ENCODE results near the gene COMT. TPM values are rescaled to one million over a fixed set of nuclear protein-coding genes. Genes with fewer than 3 reads are reported as not detected.
"Not testable (repeated sequence)": the region's sequence is repeated elsewhere in the genome, so short reads cannot be mapped to it uniquely, and the experiment has no call there.

Gene COMT
- total RNA-seq, 4 donors from 2014 or later, result 58.5 to 103 (median 85.3) TPM

DNA sequence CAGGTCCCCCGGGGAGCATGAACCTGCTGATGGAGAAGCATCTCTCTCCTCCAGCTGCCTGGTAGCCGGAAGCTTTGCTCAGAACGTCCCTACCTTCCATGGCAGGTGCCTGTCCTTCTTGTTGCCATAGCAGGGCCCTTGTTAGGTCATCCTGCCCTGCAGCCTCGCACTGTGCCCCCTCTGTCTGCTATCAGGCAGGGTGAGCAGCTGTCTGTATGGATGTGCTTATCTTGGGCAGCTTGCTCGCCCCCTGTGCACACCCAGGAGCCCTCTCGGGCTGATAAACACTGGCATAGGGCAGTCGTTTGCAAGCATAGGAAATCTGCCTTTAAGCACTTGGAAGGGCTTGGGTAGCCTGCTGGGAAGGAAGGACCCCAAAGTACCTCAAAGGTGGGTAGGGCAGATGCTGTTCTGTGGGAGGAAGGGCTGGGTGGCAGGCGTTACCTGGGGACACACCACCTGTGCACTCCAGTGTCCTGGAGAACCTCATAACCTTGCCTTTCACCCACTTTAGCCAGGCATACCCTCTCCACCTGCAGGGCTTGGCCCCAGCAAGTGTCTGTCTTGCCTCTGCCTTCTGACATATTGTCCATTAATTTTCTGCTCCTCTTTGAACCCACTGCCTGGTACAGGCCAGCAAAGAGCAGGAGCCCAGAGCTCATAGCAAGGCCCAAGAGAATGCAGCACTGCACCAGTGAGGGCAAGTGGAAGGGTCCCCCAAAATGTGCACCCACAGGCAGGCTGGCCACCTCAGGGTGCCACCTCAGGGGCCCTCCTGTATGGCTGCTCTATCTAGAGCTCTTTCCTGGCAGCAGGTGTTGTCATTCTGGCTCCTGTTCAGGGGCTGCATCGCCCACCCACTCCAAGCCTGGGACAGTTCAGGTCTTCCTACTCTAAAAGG, 8.0 kb upstream of the COMT start:
- no peak for TF ChIP-seq POLR2A (IDR thresholded peaks at IDR 0.05)
- no peak for TF ChIP-seq EP300 (IDR thresholded peaks at IDR 0.05; ENCODE audit: low read depth)
- TF ChIP-seq POLR2AphosphoS5 (IDR thresholded peaks at IDR 0.05), result no peak
- TF ChIP-seq CTCF (IDR thresholded peaks at IDR 0.05), result no peak
- DNase-seq, result no peak
- Histone ChIP-seq H3K4me3 (no peak overlapping the region), H3K9me3 (no peaks in the 10 kb centered on the region), H3K27ac (no peak overlapping the region), H3K36me3 (no peaks in the 10 kb centered on the region), H3K4me1 (peaks cover 0 to 8% (median 0%) of the 10 kb centered on the region in 4 donors), H3K27me3 (no peaks in the 10 kb centered on the region)
- in situ Hi-C loops (cut with MboI; ENCODE audit: low pct_ligation_motif_present in 1 of 4, low pct_unique_long_range_greater_than_20kb in 1 of 4, low sequenced_read_pairs in 3 of 4), result no loop called here
- intact Hi-C loops (cut with DNase I; ENCODE audit: low total_unique reads), result no loop called here
- 79% methylated on average over 9 of the region's 9 CpGs; no CpG with 5 or more reads in 1 of the 2 donors for WGBS, 2 donors (ENCODE audit: low coverage in 1 of 2)

- H3K27me3 ChIP-seq; in situ Hi-C loops (cut with MboI; ENCODE audit: low pct_ligation_motif_present in 1 of 4, low pct_unique_long_range_greater_than_20kb in 1 of 4, low sequenced_read_pairs in 3 of 4); intact Hi-C loops (cut with DNase I; ENCODE audit: low total_unique reads); H3K4me3 ChIP-seq; H3K9me3 ChIP-seq; DNase-seq; H3K36me3 ChIP-seq; H3K27ac ChIP-seq: not testable (repeated sequence)
- WGBS, 2 donors (ENCODE audit: low coverage in 1 of 2), result 92 to 93% methylated on average over 8 to 11 of the region's 11 CpGs
- H3K4me1 ChIP-seq, result peaks cover 0 to 11% (median 0%) of the 10 kb centered on the region in 4 donors
Observed at GRCh38 chr22:19935123-19935718, 6.4 kb upstream of the COMT start.

GRCh38 chr22:19936513-19936912, 5.1 kb upstream of the COMT start:
- H3K27ac ChIP-seq, result no peak overlapping the region
- H3K4me1 ChIP-seq, result peaks cover 7 to 20% (median 9%) of the 10 kb centered on the region in 4 donors
- H3K36me3 ChIP-seq, result no peaks in the 10 kb centered on the region
- no peaks in the 10 kb centered on the region for H3K9me3 ChIP-seq
- H3K4me3 ChIP-seq, result no peak overlapping the region
- in situ Hi-C loops (cut with MboI; ENCODE audit: low pct_ligation_motif_present in 1 of 4, low pct_unique_long_range_greater_than_20kb in 1 of 4, low sequenced_read_pairs in 3 of 4) (no loop called here), intact Hi-C loops (cut with DNase I; ENCODE audit: low total_unique reads) (no loop called here)
- no peak for TF ChIP-seq POLR2AphosphoS5 (IDR thresholded peaks at IDR 0.05)
- no peak for TF ChIP-seq EP300 (IDR thresholded peaks at IDR 0.05; ENCODE audit: low read depth)
- no peak for TF ChIP-seq CTCF (IDR thresholded peaks at IDR 0.05)
- H3K27me3 ChIP-seq, result no peaks in the 10 kb centered on the region
- DNase-seq, result no peak
- 94 to 95% methylated on average over 6 to 7 of the region's 7 CpGs for WGBS, 2 donors (ENCODE audit: low coverage in 1 of 2)

- peaks cover 8 to 27% (median 16%) of the 10 kb centered on the region in 4 donors for H3K4me1 ChIP-seq
- 71 to 84% methylated on average over 3 to 16 of the region's 16 CpGs for whole genome bisulfite sequencing, 2 donors (ENCODE audit: low coverage in 1 of 2)
- in situ Hi-C loops (cut with MboI; ENCODE audit: low pct_ligation_motif_present in 1 of 4, low pct_unique_long_range_greater_than_20kb in 1 of 4, low sequenced_read_pairs in 3 of 4), result no loop called here
- H3K4me3 ChIP-seq, result no peak overlapping the region
- no peaks in the 10 kb centered on the region for H3K9me3 ChIP-seq
- no peak overlapping the region for H3K27ac ChIP-seq
- intact Hi-C loops (cut with DNase I; ENCODE audit: low total_unique reads), result no loop called here
- TF ChIP-seq EP300 (IDR thresholded peaks at IDR 0.05; ENCODE audit: low read depth) (no peak), POLR2AphosphoS5 (IDR thresholded peaks at IDR 0.05) (no peak), CTCF (IDR thresholded peaks at IDR 0.05) (no peak), POLR2A (IDR thresholded peaks at IDR 0.05) (no peak)
- no peaks in the 10 kb centered on the region for H3K36me3 ChIP-seq
- DNase-seq, result no peak
- no peaks in the 10 kb centered on the region for H3K27me3 ChIP-seq
Observed at GRCh38 chr22:19937616-19938473, 3.7 kb upstream of the COMT start.

Data from transverse colon (tissue), 4 donors.